ENCODE measurements around the gene TMEM186. TPM values are rescaled to one million over a fixed set of nuclear protein-coding genes. Genes with fewer than 3 reads are reported as not detected.

TMEM186 gene
- total and polyA plus RNA-seq, 2 experiments from 2014 or later: 8.3 to 14.8 TPM

DNA sequence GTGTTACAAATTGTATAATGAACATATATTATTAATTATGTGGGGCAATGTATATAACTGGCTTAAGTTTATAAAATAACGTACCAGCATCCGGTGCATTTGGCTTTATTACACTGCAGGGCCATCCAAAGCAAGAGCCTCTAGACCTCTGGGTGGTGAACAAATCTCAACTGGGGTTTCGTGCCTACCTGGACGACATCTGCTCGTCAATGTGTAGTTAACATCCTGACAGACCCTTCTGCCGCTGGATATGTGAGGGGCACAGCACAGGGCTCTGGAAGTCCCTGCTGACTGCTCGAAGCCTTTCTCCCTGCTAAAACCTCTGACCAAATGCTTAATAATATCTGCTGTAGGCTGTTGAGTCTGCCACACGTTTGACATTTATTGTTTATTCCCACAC lies 2.3 kb downstream of the TMEM186 start:
- Mint-ChIP-seq H3K36me3 (ENCODE audit: low read depth) (peaks cover 21% of the 10 kb centered on the region), H3K9me3 (no peaks in the 10 kb centered on the region), H3K27me3 (ENCODE audit: insufficient read depth, low read depth, poor library complexity) (peaks cover 5% of the 10 kb centered on the region), H3K4me1 (peaks cover 12% of the 10 kb centered on the region), H3K27ac (no peak overlapping the region), H3K4me3 (no peak overlapping the region)
- Histone ChIP-seq H3K27ac (ENCODE audit: low read depth) (no peak overlapping the region), H3K4me3 (no peak overlapping the region), H2AFZ (no peak overlapping the region), H3K27me3 (ENCODE audit: insufficient read depth) (no peaks in the 10 kb centered on the region), H3F3A (replicated peaks; ENCODE audit: low read depth) (0 out of 2 replicates have a peak, but pooled peaks cover 5% of the 10 kb centered on the region), H3K79me2 (replicated peaks; ENCODE audit: insufficient read depth) (peaks cover 39% of the 10 kb centered on the region), H3K4me2 (no peak overlapping the region), H3K36me3 (ENCODE audit: insufficient read depth) (no peaks in the 10 kb centered on the region; the same call in 1 of the 2 replicates), H3K4me1 (ENCODE audit: insufficient read depth) (peaks cover 16% of the 10 kb centered on the region), H3K9me2 (ENCODE audit: insufficient read depth) (no peaks in the 10 kb centered on the region), H4K20me1 (replicated peaks; ENCODE audit: insufficient read depth) (peaks cover 16% of the 10 kb centered on the region)
- DNase-seq (ENCODE audit: low spot score) (no peak), ATAC-seq (no peak)
- no peak for TF ChIP-seq EZH2 (IDR thresholded peaks at IDR 0.05; ENCODE audit: low read depth, unreplicated experiment)
- TF ChIP-seq, protein P1, sequence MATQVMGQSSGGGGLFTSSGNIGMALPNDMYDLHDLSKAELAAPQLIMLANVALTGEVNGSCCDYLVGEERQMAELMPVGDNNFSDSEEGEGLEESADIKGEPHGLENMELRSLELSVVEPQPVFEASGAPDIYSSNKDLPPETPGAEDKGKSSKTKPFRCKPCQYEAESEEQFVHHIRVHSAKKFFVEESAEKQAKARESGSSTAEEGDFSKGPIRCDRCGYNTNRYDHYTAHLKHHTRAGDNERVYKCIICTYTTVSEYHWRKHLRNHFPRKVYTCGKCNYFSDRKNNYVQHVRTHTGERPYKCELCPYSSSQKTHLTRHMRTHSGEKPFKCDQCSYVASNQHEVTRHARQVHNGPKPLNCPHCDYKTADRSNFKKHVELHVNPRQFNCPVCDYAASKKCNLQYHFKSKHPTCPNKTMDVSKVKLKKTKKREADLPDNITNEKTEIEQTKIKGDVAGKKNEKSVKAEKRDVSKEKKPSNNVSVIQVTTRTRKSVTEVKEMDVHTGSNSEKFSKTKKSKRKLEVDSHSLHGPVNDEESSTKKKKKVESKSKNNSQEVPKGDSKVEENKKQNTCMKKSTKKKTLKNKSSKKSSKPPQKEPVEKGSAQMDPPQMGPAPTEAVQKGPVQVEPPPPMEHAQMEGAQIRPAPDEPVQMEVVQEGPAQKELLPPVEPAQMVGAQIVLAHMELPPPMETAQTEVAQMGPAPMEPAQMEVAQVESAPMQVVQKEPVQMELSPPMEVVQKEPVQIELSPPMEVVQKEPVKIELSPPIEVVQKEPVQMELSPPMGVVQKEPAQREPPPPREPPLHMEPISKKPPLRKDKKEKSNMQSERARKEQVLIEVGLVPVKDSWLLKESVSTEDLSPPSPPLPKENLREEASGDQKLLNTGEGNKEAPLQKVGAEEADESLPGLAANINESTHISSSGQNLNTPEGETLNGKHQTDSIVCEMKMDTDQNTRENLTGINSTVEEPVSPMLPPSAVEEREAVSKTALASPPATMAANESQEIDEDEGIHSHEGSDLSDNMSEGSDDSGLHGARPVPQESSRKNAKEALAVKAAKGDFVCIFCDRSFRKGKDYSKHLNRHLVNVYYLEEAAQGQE (IDR thresholded peaks at IDR 0.05; ENCODE audit: unreplicated experiment): no peak
- TF ChIP-seq EZH2phosphoT487 (IDR thresholded peaks at IDR 0.05; ENCODE audit: unreplicated experiment): no peak
- TF ChIP-seq ZNF114 (CRISPR knock-in tag; IDR thresholded peaks at IDR 0.05): no peak
- no peak for TF ChIP-seq STAT1 (IDR thresholded peaks at IDR 0.05; ENCODE audit: unreplicated experiment)
- no peak for TF ChIP-seq NANOG (IDR thresholded peaks at IDR 0.05; ENCODE audit: borderline replicate concordance)
- TF ChIP-seq, protein P2, sequence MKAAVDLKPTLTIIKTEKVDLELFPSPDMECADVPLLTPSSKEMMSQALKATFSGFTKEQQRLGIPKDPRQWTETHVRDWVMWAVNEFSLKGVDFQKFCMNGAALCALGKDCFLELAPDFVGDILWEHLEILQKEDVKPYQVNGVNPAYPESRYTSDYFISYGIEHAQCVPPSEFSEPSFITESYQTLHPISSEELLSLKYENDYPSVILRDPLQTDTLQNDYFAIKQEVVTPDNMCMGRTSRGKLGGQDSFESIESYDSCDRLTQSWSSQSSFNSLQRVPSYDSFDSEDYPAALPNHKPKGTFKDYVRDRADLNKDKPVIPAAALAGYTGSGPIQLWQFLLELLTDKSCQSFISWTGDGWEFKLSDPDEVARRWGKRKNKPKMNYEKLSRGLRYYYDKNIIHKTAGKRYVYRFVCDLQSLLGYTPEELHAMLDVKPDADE (IDR thresholded peaks at IDR 0.05): no peak
- no peak for TF ChIP-seq JUNB (IDR thresholded peaks at IDR 0.05; ENCODE audit: unreplicated experiment)
- no peak for TF ChIP-seq POLR2AphosphoS5 (IDR thresholded peaks at IDR 0.05; ENCODE audit: low read depth)
- no peak for TF ChIP-seq CREB1 (CRISPR knock-in tag; IDR thresholded peaks at IDR 0.05; ENCODE audit: low read depth)
- no peak for TF ChIP-seq ZNF331 (CRISPR knock-in tag; IDR thresholded peaks at IDR 0.05; ENCODE audit: low read depth)
- TF ChIP-seq, protein P3, sequence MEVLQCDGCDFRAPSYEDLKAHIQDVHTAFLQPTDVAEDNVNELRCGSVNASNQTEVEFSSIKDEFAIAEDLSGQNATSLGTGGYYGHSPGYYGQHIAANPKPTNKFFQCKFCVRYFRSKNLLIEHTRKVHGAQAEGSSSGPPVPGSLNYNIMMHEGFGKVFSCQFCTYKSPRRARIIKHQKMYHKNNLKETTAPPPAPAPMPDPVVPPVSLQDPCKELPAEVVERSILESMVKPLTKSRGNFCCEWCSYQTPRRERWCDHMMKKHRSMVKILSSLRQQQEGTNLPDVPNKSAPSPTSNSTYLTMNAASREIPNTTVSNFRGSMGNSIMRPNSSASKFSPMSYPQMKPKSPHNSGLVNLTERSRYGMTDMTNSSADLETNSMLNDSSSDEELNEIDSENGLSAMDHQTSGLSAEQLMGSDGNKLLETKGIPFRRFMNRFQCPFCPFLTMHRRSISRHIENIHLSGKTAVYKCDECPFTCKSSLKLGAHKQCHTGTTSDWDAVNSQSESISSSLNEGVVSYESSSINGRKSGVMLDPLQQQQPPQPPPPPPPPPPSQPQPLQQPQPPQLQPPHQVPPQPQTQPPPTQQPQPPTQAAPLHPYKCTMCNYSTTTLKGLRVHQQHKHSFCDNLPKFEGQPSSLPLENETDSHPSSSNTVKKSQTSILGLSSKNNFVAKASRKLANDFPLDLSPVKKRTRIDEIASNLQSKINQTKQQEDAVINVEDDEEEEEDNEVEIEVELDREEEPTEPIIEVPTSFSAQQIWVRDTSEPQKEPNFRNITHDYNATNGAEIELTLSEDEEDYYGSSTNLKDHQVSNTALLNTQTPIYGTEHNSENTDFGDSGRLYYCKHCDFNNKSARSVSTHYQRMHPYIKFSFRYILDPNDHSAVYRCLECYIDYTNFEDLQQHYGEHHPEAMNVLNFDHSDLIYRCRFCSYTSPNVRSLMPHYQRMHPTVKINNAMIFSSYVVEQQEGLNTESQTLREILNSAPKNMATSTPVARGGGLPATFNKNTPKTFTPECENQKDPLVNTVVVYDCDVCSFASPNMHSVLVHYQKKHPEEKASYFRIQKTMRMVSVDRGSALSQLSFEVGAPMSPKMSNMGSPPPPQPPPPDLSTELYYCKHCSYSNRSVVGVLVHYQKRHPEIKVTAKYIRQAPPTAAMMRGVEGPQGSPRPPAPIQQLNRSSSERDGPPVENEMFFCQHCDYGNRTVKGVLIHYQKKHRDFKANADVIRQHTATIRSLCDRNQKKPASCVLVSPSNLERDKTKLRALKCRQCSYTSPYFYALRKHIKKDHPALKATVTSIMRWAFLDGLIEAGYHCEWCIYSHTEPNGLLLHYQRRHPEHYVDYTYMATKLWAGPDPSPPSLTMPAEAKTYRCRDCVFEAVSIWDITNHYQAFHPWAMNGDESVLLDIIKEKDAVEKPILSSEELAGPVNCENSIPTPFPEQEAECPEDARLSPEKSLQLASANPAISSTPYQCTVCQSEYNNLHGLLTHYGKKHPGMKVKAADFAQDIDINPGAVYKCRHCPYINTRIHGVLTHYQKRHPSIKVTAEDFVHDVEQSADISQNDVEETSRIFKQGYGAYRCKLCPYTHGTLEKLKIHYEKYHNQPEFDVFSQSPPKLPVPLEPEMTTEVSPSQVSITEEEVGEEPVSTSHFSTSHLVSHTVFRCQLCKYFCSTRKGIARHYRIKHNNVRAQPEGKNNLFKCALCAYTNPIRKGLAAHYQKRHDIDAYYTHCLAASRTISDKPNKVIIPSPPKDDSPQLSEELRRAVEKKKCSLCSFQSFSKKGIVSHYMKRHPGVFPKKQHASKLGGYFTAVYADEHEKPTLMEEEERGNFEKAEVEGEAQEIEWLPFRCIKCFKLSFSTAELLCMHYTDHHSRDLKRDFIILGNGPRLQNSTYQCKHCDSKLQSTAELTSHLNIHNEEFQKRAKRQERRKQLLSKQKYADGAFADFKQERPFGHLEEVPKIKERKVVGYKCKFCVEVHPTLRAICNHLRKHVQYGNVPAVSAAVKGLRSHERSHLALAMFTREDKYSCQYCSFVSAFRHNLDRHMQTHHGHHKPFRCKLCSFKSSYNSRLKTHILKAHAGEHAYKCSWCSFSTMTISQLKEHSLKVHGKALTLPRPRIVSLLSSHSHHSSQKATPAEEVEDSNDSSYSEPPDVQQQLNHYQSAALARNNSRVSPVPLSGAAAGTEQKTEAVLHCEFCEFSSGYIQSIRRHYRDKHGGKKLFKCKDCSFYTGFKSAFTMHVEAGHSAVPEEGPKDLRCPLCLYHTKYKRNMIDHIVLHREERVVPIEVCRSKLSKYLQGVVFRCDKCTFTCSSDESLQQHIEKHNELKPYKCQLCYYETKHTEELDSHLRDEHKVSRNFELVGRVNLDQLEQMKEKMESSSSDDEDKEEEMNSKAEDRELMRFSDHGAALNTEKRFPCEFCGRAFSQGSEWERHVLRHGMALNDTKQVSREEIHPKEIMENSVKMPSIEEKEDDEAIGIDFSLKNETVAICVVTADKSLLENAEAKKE (CRISPR knock-in tag; IDR thresholded peaks at IDR 0.05): no peak
- TF ChIP-seq, protein P4, sequence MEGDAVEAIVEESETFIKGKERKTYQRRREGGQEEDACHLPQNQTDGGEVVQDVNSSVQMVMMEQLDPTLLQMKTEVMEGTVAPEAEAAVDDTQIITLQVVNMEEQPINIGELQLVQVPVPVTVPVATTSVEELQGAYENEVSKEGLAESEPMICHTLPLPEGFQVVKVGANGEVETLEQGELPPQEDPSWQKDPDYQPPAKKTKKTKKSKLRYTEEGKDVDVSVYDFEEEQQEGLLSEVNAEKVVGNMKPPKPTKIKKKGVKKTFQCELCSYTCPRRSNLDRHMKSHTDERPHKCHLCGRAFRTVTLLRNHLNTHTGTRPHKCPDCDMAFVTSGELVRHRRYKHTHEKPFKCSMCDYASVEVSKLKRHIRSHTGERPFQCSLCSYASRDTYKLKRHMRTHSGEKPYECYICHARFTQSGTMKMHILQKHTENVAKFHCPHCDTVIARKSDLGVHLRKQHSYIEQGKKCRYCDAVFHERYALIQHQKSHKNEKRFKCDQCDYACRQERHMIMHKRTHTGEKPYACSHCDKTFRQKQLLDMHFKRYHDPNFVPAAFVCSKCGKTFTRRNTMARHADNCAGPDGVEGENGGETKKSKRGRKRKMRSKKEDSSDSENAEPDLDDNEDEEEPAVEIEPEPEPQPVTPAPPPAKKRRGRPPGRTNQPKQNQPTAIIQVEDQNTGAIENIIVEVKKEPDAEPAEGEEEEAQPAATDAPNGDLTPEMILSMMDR (conservative IDR thresholded peaks at IDR 0.05; ENCODE audit: low read depth in 2 of 2): no peak

Measured in GM23338 (cell line).